ENCODE results near the gene SAFB. TPM values are rescaled to one million over a fixed set of nuclear protein-coding genes. Genes with fewer than 3 reads are reported as not detected.

SAFB gene
- total and polyA plus RNA-seq, 2 of the 13 experiments (the other 11 are each of a cell fraction or from before 2014, with no cell fraction given): 21.0 to 28.4 TPM

DNA sequence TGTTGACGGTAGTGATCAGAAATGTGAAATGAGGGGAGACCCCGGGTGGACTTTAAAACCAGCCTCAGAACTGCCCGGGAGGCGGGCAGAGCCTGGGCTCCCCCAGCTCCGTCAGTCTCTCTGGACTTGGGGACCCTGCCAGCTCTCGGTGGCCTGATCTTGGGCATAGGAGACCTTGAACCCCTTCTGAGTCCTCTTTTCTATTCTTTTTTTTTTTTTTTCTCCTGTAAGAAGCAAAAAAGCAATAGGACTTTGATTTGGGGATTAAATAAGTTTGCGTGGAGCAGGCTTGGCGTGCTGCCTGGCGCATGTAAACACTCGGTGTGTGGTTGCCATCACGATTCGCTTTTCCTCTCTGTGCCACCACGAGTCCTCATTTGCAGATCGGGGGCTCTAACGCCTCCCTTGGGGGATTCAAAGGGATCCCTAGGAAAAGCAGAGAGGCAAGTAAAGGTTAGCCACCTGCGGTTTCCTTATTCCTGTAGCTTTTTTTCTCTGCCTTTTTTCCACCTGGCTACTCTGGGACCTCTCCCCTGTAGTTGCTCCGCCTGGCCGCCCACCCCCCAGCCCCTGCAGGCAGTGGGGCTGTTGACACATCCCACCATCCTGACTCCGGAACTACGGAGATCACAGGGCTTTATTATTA is 1.3 kb downstream of the SAFB start:
- Histone ChIP-seq H3K4me3 (replicated peaks in 1 of 3; ENCODE audit: insufficient read depth in 1 of 3, low read depth in 2 of 3, low read length in 3 of 3) (peak overlapping the region; percentile 97 to 100 (median 99)), H3K4me1 (ENCODE audit: insufficient read depth, low read length) (peaks cover 70% of the 10 kb centered on the region), H3K79me2 (ENCODE audit: insufficient read depth, low read length) (peaks cover 96% of the 10 kb centered on the region), H3K36me3 (replicated peaks in 1 of 2; ENCODE audit: control insufficient read depth in 1 of 2, insufficient read depth in 2 of 2, low read length in 2 of 2) (peaks cover 16 to 46% of the 10 kb centered on the region in 2 experiments), H2AFZ (ENCODE audit: low read length) (no peak overlapping the region), H3K4me2 (ENCODE audit: low read depth, low read length) (peak overlapping the region; percentile 93), H3K9ac (ENCODE audit: insufficient read depth, low read depth, low read length) (peak overlapping the region; percentile 96), H3K27ac (ENCODE audit: extremely low read length, insufficient read depth, low read length) (peak overlapping the region; percentile 94), H3K9me3 (ENCODE audit: low read length) (no peaks in the 10 kb centered on the region), H3K27me3 (ENCODE audit: control insufficient read depth in 1 of 2, insufficient read depth in 2 of 2, low read length in 2 of 2) (peaks cover 0 to 7% of the 10 kb centered on the region in 2 experiments; a peak in 2 of 5 replicates), H4K20me1 (ENCODE audit: insufficient read depth, low read length) (peaks cover 40% of the 10 kb centered on the region)
- intact Hi-C loops (cut with micrococcal nuclease; ENCODE audit: unreplicated experiment) (no loop called here), in situ Hi-C loops (cut with HindIII; ENCODE audit: extremely low pct_ligation_motif_present, low pct_unique_long_range_greater_than_20kb) (no loop called here)
- ATAC-seq: peak; percentile 8; the same call in 1 of the 3 replicates
- CTCF ChIA-PET (ENCODE audit: low intra/inter-chr PET ratio, low total read pairs): no interaction called here
- DNase-seq (ENCODE audit: low spot score): no peak
- no TSS peak for BruUV-seq (replicated peaks)
- POLR2A ChIA-PET: interaction anchor here (0.5 to 3.1 kb wide), 7 partner anchors 13 to 92 kb away, joined by 3 to 21 read pairs (median 9); partner anchors contain the start of gene RPL36
- no peak for FAIRE-seq
- WGBS (ENCODE audit: low lambda C conversion rate): 3% methylated on average over 20 of the region's 20 CpGs
- TF ChIP-seq, protein P1, sequence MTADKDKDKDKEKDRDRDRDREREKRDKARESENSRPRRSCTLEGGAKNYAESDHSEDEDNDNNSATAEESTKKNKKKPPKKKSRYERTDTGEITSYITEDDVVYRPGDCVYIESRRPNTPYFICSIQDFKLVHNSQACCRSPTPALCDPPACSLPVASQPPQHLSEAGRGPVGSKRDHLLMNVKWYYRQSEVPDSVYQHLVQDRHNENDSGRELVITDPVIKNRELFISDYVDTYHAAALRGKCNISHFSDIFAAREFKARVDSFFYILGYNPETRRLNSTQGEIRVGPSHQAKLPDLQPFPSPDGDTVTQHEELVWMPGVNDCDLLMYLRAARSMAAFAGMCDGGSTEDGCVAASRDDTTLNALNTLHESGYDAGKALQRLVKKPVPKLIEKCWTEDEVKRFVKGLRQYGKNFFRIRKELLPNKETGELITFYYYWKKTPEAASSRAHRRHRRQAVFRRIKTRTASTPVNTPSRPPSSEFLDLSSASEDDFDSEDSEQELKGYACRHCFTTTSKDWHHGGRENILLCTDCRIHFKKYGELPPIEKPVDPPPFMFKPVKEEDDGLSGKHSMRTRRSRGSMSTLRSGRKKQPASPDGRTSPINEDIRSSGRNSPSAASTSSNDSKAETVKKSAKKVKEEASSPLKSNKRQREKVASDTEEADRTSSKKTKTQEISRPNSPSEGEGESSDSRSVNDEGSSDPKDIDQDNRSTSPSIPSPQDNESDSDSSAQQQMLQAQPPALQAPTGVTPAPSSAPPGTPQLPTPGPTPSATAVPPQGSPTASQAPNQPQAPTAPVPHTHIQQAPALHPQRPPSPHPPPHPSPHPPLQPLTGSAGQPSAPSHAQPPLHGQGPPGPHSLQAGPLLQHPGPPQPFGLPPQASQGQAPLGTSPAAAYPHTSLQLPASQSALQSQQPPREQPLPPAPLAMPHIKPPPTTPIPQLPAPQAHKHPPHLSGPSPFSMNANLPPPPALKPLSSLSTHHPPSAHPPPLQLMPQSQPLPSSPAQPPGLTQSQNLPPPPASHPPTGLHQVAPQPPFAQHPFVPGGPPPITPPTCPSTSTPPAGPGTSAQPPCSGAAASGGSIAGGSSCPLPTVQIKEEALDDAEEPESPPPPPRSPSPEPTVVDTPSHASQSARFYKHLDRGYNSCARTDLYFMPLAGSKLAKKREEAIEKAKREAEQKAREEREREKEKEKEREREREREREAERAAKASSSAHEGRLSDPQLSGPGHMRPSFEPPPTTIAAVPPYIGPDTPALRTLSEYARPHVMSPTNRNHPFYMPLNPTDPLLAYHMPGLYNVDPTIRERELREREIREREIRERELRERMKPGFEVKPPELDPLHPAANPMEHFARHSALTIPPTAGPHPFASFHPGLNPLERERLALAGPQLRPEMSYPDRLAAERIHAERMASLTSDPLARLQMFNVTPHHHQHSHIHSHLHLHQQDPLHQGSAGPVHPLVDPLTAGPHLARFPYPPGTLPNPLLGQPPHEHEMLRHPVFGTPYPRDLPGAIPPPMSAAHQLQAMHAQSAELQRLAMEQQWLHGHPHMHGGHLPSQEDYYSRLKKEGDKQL (CRISPR knock-in tag; IDR thresholded peaks at IDR 0.05; ENCODE audit: low read depth): no peak
- TF ChIP-seq ZNF724P (CRISPR knock-in tag; IDR thresholded peaks at IDR 0.05; ENCODE audit: borderline replicate concordance) (no peak), POLR2A (IDR thresholded peaks at IDR 0.05; ENCODE audit: insufficient read depth in 1 of 2, low read depth in 2 of 2, low read length in 2 of 2) (0 out of 4 replicates have a peak, but pooled peaks of 1 of the 2 experiments have one; percentile 34), ZNF644 (CRISPR knock-in tag; IDR thresholded peaks at IDR 0.05; ENCODE audit: low read depth) (no peak), XRCC5 (optimal IDR thresholded peaks at IDR 0.05; ENCODE audit: low read length) (peak; percentile 29), SPEN (CRISPR knock-in tag; IDR thresholded peaks at IDR 0.05; ENCODE audit: low read depth) (no peak), ZNF446 (CRISPR knock-in tag; IDR thresholded peaks at IDR 0.05) (no peak), TBX2 (CRISPR knock-in tag; IDR thresholded peaks at IDR 0.05; ENCODE audit: borderline replicate concordance) (no peak), ZNF564 (CRISPR knock-in tag; IDR thresholded peaks at IDR 0.05) (no peak)
- TF ChIP-seq, protein P2, sequence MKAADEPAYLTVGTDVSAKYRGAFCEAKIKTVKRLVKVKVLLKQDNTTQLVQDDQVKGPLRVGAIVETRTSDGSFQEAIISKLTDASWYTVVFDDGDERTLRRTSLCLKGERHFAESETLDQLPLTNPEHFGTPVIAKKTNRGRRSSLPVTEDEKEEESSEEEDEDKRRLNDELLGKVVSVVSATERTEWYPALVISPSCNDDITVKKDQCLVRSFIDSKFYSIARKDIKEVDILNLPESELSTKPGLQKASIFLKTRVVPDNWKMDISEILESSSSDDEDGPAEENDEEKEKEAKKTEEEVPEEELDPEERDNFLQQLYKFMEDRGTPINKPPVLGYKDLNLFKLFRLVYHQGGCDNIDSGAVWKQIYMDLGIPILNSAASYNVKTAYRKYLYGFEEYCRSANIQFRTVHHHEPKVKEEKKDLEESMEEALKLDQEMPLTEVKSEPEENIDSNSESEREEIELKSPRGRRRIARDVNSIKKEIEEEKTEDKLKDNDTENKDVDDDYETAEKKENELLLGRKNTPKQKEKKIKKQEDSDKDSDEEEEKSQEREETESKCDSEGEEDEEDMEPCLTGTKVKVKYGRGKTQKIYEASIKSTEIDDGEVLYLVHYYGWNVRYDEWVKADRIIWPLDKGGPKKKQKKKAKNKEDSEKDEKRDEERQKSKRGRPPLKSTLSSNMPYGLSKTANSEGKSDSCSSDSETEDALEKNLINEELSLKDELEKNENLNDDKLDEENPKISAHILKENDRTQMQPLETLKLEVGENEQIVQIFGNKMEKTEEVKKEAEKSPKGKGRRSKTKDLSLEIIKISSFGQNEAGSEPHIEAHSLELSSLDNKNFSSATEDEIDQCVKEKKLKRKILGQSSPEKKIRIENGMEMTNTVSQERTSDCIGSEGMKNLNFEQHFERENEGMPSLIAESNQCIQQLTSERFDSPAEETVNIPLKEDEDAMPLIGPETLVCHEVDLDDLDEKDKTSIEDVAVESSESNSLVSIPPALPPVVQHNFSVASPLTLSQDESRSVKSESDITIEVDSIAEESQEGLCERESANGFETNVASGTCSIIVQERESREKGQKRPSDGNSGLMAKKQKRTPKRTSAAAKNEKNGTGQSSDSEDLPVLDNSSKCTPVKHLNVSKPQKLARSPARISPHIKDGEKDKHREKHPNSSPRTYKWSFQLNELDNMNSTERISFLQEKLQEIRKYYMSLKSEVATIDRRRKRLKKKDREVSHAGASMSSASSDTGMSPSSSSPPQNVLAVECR (CRISPR knock-in tag; IDR thresholded peaks at IDR 0.05; ENCODE audit: borderline replicate concordance): peak; percentile 35; the same call in 1 of the 2 replicates
- TF ChIP-seq, protein P3, sequence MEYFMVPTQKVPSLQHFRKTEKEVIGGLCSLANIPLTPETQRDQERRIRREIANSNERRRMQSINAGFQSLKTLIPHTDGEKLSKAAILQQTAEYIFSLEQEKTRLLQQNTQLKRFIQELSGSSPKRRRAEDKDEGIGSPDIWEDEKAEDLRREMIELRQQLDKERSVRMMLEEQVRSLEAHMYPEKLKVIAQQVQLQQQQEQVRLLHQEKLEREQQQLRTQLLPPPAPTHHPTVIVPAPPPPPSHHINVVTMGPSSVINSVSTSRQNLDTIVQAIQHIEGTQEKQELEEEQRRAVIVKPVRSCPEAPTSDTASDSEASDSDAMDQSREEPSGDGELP (IDR thresholded peaks at IDR 0.05; ENCODE audit: borderline replicate concordance, low read depth): no peak
- TF ChIP-seq, protein P4, sequence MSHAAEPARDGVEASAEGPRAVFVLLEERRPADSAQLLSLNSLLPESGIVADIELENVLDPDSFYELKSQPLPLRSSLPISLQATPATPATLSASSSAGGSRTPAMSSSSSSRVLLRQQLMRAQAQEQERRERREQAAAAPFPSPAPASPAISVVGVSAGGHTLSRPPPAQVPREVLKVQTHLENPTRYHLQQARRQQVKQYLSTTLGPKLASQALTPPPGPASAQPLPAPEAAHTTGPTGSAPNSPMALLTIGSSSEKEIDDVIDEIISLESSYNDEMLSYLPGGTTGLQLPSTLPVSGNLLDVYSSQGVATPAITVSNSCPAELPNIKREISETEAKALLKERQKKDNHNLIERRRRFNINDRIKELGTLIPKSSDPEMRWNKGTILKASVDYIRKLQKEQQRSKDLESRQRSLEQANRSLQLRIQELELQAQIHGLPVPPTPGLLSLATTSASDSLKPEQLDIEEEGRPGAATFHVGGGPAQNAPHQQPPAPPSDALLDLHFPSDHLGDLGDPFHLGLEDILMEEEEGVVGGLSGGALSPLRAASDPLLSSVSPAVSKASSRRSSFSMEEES (CRISPR knock-in tag; IDR thresholded peaks at IDR 0.05): no peak
